Astrocyte (in vitro differentiated cells and primary cell): ENCODE data around the gene RALGPS1. TPM values are rescaled to one million over a fixed set of nuclear protein-coding genes. Genes with fewer than 3 reads are reported as not detected.

Experiments used
- DNase-seq: peaks from one replicate; pipeline ENCODE4 v3.0.0-alpha.2; 2010; ENCODE audit warnings: low read depth
- FAIRE-seq: peaks from 2 replicates; lab custom pipeline; 2011; peaks lifted over from hg19 to GRCh38; lab: Jason Lieb, UNC
- H2AFZ ChIP-seq: 2 replicates; pipeline ENCODE4 v1.6.0; 2012; ENCODE audit warnings: low read depth, low read length, inconsistent platforms
- H3K27ac ChIP-seq: 2 replicates; pipeline ENCODE4 v1.5.1; 2011; ENCODE audit warnings: low read depth, low read length, inconsistent platforms
- H3K27me3 ChIP-seq: 2 replicates; pipeline ENCODE4 v1.6.0; 2011; ENCODE audit warnings: low read length, inconsistent platforms; ENCODE audit not compliant: insufficient read depth
- H3K36me3 ChIP-seq: 2 replicates; pipeline ENCODE4 v1.5.1; 2011; ENCODE audit warnings: low read length, inconsistent platforms; ENCODE audit not compliant: insufficient read depth
- H3K4me1 ChIP-seq: 2 replicates; pipeline ENCODE4 v1.5.1; 2011; ENCODE audit warnings: low read length, inconsistent platforms; ENCODE audit not compliant: insufficient read depth
- H3K4me2 ChIP-seq: 2 replicates; pipeline ENCODE4 v1.6.0; 2012; ENCODE audit warnings: low read length, inconsistent platforms
- H3K4me3 ChIP-seq: 2 replicates; pipeline ENCODE4 v1.5.1; 2011; ENCODE audit warnings: low read depth, mild to moderate bottlenecking, low read length, inconsistent platforms; ENCODE audit not compliant: insufficient read depth
- H3K79me2 ChIP-seq: 2 replicates; pipeline ENCODE4 v1.6.0; 2012; ENCODE audit warnings: mild to moderate bottlenecking, low read length, inconsistent platforms; ENCODE audit not compliant: insufficient read depth
- H3K9ac ChIP-seq: 2 replicates; pipeline ENCODE4 v1.6.0; 2012; ENCODE audit warnings: mild to moderate bottlenecking, low read length, inconsistent platforms
- H3K9me3 ChIP-seq: 2 replicates; pipeline ENCODE4 v1.5.1; 2012; ENCODE audit warnings: low read depth, mild to moderate bottlenecking, low read length, inconsistent platforms; ENCODE audit not compliant: insufficient read depth
- H4K20me1 ChIP-seq: 2 replicates; pipeline ENCODE4 v1.6.0; 2012; ENCODE audit warnings: low read length, inconsistent platforms; ENCODE audit not compliant: insufficient read depth
- H3K27ac Mint-ChIP-seq: one replicate; pipeline ENCODE4 v1.8.0; 2021; ENCODE audit warnings: mild to moderate bottlenecking, mixed read lengths; ENCODE audit not compliant: unreplicated experiment
- H3K27me3 Mint-ChIP-seq: one replicate; pipeline ENCODE4 v1.8.0; 2021; ENCODE audit warnings: low read depth, mixed read lengths; ENCODE audit not compliant: unreplicated experiment
- H3K36me3 Mint-ChIP-seq: one replicate; pipeline ENCODE4 v1.8.0; 2021; ENCODE audit warnings: low read depth, mixed read lengths; ENCODE audit not compliant: unreplicated experiment
- H3K4me1 Mint-ChIP-seq: one replicate; pipeline ENCODE4 v1.8.0; 2021; ENCODE audit warnings: low read depth, mixed read lengths; ENCODE audit not compliant: unreplicated experiment
- H3K4me3 Mint-ChIP-seq: one replicate; pipeline ENCODE4 v1.8.0; 2021; ENCODE audit warnings: mild to moderate bottlenecking, moderate library complexity, mixed read lengths; ENCODE audit not compliant: unreplicated experiment
- H3K9me3 Mint-ChIP-seq: one replicate; pipeline ENCODE4 v1.8.0; 2021; ENCODE audit warnings: mild to moderate bottlenecking, mixed read lengths; ENCODE audit not compliant: unreplicated experiment
- EZH2 ChIP-seq: IDR thresholded peaks from 2 replicates; pipeline ENCODE4 v1.6.1; 2012; ENCODE audit warnings: mild to moderate bottlenecking, low read length, inconsistent platforms; ENCODE audit not compliant: insufficient read depth
- total RNA-seq: library from RNA; stranded (reverse); gene quantifications from 2 replicates; pipeline ENCODE4 v1.2.1, GENCODE V29; 2021
- TF ChIP-seq, protein P1 (sequence below): IDR thresholded peaks from 2 replicates; pipeline ENCODE4 v1.5.1; 2011; ENCODE audit warnings: low read depth, mild to moderate bottlenecking, inconsistent platforms, low read length, moderate library complexity; ENCODE audit not compliant: insufficient read depth

RALGPS1 gene
- total RNA-seq, 1 donor from 2014 or later, result 2.8 TPM

GRCh38 chr9:127022913-127023660 is 108.5 kb downstream of the RALGPS1 start:
- no peak overlapping the region for H3K4me3 Mint-ChIP-seq
- Histone ChIP-seq H3K9ac (no peak overlapping the region), H3K4me1 (no peaks in the 10 kb centered on the region), H3K27ac (no peak overlapping the region), H3K4me3 (no peak overlapping the region), H3K9me3 (no peaks in the 10 kb centered on the region), H3K27me3 (no peaks in the 10 kb centered on the region), H4K20me1 (no peaks in the 10 kb centered on the region), H2AFZ (no peak overlapping the region), H3K4me2 (no peak overlapping the region), H3K79me2 (no peaks in the 10 kb centered on the region), H3K36me3 (no peaks in the 10 kb centered on the region)
- no peaks in the 10 kb centered on the region for H3K36me3 Mint-ChIP-seq
- FAIRE-seq, result no peak
- no peak overlapping the region for H3K27ac Mint-ChIP-seq
- no peak for DNase-seq
- H3K27me3 Mint-ChIP-seq, result peaks cover 11% of the 10 kb centered on the region
- peaks cover 2% of the 10 kb centered on the region for H3K4me1 Mint-ChIP-seq
- H3K9me3 Mint-ChIP-seq, result no peaks in the 10 kb centered on the region
- no peak for TF ChIP-seq EZH2
- TF ChIP-seq, protein P1, sequence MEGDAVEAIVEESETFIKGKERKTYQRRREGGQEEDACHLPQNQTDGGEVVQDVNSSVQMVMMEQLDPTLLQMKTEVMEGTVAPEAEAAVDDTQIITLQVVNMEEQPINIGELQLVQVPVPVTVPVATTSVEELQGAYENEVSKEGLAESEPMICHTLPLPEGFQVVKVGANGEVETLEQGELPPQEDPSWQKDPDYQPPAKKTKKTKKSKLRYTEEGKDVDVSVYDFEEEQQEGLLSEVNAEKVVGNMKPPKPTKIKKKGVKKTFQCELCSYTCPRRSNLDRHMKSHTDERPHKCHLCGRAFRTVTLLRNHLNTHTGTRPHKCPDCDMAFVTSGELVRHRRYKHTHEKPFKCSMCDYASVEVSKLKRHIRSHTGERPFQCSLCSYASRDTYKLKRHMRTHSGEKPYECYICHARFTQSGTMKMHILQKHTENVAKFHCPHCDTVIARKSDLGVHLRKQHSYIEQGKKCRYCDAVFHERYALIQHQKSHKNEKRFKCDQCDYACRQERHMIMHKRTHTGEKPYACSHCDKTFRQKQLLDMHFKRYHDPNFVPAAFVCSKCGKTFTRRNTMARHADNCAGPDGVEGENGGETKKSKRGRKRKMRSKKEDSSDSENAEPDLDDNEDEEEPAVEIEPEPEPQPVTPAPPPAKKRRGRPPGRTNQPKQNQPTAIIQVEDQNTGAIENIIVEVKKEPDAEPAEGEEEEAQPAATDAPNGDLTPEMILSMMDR, result no peak

- no peak for FAIRE-seq
Measured at GRCh38 chr9:127025042-127025441, 110.5 kb downstream of the RALGPS1 start.

More at GRCh38 chr9:127025042-127025441, 110.5 kb downstream of the RALGPS1 start:
- Mint-ChIP-seq H3K27ac (no peak overlapping the region), H3K9me3 (no peaks in the 10 kb centered on the region), H3K4me3 (no peak overlapping the region), H3K4me1 (peaks cover 2% of the 10 kb centered on the region), H3K27me3 (peaks cover 11% of the 10 kb centered on the region), H3K36me3 (no peaks in the 10 kb centered on the region)
- H3K9ac ChIP-seq, result no peak overlapping the region
- no peaks in the 10 kb centered on the region for H4K20me1 ChIP-seq
- no peaks in the 10 kb centered on the region for H3K79me2 ChIP-seq
- H3K27me3 ChIP-seq, result no peaks in the 10 kb centered on the region
- no peak overlapping the region for H3K4me2 ChIP-seq
- H2AFZ ChIP-seq, result no peak overlapping the region
- no peak overlapping the region for H3K27ac ChIP-seq
- H3K36me3 ChIP-seq, result no peaks in the 10 kb centered on the region
- no peaks in the 10 kb centered on the region for H3K9me3 ChIP-seq
- TF ChIP-seq EZH2, result no peak
- TF ChIP-seq, protein P1, result no peak
- no peak for DNase-seq
- H3K4me1 ChIP-seq, result no peaks in the 10 kb centered on the region
- no peak overlapping the region for H3K4me3 ChIP-seq
